ENCODE data around the gene ORAI1. TPM values are rescaled to one million over a fixed set of nuclear protein-coding genes. Genes with fewer than 3 reads are reported as not detected.
"Not testable (repeated sequence)": the region's sequence is repeated elsewhere in the genome, so short reads cannot be mapped to it uniquely, and the experiment has no call there.

The ORAI1 gene
- total RNA-seq (2014; rRNA removed; shearing (Covaris generic)) = 11.5 and 12.2 TPM in 2 replicates

DNA sequence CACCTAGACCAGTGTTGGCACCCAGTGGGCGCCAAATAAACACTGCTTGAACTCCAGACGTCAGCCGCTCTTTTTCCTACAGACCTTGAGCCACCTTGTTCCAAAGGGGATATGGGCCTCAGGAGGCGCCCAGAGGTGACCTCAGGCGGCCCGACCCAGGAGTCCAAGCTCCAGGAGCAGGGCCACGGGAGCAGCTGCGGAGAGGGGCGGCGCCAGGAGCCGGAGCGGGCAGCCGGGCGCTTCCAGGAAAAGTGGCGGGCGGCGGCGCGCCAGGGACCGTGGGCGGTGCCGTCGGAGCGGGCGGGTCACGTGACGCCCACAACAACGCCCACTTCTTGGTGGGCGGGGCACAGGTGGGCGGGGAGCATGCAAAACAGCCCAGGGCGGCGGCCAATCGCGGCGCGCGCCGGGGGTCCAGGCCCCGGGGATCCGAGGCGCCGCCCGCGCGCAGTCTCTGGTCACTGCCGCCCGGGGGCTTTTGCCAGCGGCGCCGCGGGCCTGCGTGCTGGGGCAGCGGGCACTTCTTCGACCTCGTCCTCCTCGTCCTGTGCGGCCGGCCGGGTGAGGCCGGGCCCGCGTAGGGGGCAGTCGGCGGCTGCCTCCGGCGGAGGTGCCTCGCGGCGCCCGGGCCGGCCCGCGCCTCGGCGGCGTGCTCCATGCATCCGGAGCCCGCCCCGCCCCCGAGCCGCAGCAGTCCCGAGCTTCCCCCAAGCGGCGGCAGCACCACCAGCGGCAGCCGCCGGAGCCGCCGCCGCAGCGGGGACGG, at the start of gene ORAI1:
TSS of gene ORAI1 (plus strand) at position 444 of the 766 bp plus-strand sequence.
- no peaks in the 10 kb centered on the region for H3K9me3 ChIP-seq (replicated peaks)
- peak within 1 kb of the TSS; percentile 72 for H3K4me3 ChIP-seq
- peak within 1 kb of the TSS; percentile 55 for H3K27ac ChIP-seq
- peak; percentile 95 to 96 for DNase-seq
- H3K4me1 ChIP-seq = peaks cover 11% of the 10 kb centered on the region; the same call in 1 of the 2 replicates
- no peaks in the 10 kb centered on the region for H3K36me3 ChIP-seq
- no peaks in the 10 kb centered on the region for H3K27me3 ChIP-seq

GRCh38 chr12:121576851-121577391, 49.4 kb upstream of the ORAI1 start:
- no peaks in the 10 kb centered on the region for H3K9me3 ChIP-seq (replicated peaks)
- peaks cover 8% of the 10 kb centered on the region for H3K36me3 ChIP-seq
- H3K4me1 ChIP-seq = peaks cover 9% of the 10 kb centered on the region; the same call in 1 of the 2 replicates
- DNase-seq = no peak
- H3K27ac ChIP-seq = no peak overlapping the region
- H3K4me3 ChIP-seq = no peak overlapping the region
- no peaks in the 10 kb centered on the region for H3K27me3 ChIP-seq

DNA sequence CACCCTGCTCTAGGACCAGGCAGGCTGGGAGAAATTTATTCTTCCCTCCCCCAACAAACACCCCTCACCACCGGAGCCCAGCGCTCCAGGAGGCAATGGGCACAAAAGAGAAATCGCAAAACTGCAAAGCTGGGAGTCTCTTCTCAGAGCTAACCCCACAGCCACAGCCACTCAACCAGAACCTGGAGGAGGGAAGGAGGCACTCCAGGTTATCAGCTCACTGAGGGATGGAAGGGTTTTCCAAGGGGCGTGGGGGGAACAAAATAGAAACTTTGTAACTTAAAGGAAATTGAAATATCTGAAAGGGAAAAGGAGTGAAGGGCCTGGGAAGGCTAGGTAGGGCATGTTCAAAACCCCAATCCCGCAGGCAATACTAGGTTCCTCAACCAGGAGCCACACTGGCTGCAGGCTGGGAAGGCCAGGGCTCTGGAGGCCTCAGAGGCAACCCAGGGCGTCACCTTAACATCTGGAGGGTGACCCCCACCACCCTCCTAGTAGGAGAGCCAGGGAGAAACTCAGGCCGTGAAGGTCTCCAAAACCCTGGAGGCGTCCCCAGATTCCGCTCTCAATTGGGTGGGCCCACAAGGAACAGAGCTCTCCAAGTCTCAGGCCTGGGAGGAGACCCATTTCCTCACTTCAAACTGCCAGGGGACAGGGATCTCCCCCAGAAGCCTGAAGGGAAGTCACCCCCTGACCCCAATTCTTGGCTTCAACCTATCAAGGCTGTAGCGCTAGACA, 48.7 kb upstream of the ORAI1 start:
- H3K4me3 ChIP-seq = no peak overlapping the region
- H3K36me3 ChIP-seq = peaks cover 3% of the 10 kb centered on the region
- H3K9me3 ChIP-seq (replicated peaks) = no peaks in the 10 kb centered on the region
- H3K4me1 ChIP-seq = peaks cover 13% of the 10 kb centered on the region
- H3K27me3 ChIP-seq = no peaks in the 10 kb centered on the region
- no peak for DNase-seq
- H3K27ac ChIP-seq = no peak overlapping the region

DNA sequence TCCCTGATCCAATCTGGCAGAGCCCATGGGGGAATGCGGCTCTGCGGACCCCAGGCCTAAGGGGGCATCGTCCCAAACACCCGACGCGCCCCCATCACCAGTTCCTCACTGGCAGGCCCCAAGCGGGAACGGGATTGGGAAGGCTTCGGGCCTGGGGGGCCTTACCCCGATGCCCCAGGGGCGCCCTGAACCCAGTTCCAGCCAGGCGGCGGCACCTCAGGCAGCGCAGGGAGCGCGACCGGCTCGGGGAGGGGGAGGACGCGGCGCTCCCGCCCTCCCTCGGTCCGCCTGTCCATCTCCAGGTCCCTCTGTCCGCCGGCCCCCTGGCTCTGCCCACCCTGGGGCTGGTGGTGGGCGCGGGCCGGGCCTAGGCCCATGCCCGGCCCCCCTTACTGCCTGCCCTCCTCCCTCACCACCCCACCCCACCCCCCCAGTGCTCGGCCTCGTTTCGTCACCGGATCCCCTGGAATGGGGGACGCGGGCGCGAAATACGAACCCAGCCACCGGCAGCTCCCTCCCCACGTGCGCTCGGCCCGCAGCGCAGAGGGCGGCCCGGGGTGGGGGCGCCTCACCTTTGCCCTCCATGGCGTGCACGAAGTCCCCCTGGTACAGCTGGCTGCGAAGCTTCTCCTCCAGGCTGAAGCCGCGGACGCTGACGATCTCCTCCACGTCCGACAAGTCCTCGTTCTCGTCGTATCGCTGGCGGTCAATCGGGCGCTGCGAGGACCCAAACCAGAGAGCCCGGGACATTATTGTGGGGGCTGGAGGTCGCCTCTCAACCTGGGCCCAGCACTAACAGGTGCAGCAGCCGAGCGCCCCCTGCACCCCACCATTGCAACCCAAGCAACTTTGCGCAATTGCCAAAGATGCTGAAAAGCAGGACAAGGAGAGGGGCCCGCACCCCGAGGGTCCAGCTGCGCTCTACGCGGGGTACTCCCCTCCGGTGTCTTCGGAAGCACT, 47.8 kb upstream of the ORAI1 start:
- peak overlapping the region; percentile 63 for H3K4me3 ChIP-seq
- peak overlapping the region; percentile 93 for H3K27ac ChIP-seq
- H3K27me3 ChIP-seq = no peaks in the 10 kb centered on the region
- H3K4me1 ChIP-seq = peaks cover 17% of the 10 kb centered on the region
- no peak for DNase-seq
- H3K36me3 ChIP-seq = peaks cover 3% of the 10 kb centered on the region
- H3K9me3 ChIP-seq (replicated peaks) = no peaks in the 10 kb centered on the region

- Histone ChIP-seq H3K4me3 (peak overlapping the region; percentile 63), H3K36me3 (no peaks in the 10 kb centered on the region; the same call in none of the 2 replicates), H3K27me3 (no peaks in the 10 kb centered on the region), H3K4me1 (peaks cover 17% of the 10 kb centered on the region), H3K27ac (peak overlapping the region; percentile 93), H3K9me3 (replicated peaks) (no peaks in the 10 kb centered on the region)
- peak; percentile 60 to 67 for DNase-seq
Observed at GRCh38 chr12:121579190-121579791, 47.0 kb upstream of the ORAI1 start.

DNA sequence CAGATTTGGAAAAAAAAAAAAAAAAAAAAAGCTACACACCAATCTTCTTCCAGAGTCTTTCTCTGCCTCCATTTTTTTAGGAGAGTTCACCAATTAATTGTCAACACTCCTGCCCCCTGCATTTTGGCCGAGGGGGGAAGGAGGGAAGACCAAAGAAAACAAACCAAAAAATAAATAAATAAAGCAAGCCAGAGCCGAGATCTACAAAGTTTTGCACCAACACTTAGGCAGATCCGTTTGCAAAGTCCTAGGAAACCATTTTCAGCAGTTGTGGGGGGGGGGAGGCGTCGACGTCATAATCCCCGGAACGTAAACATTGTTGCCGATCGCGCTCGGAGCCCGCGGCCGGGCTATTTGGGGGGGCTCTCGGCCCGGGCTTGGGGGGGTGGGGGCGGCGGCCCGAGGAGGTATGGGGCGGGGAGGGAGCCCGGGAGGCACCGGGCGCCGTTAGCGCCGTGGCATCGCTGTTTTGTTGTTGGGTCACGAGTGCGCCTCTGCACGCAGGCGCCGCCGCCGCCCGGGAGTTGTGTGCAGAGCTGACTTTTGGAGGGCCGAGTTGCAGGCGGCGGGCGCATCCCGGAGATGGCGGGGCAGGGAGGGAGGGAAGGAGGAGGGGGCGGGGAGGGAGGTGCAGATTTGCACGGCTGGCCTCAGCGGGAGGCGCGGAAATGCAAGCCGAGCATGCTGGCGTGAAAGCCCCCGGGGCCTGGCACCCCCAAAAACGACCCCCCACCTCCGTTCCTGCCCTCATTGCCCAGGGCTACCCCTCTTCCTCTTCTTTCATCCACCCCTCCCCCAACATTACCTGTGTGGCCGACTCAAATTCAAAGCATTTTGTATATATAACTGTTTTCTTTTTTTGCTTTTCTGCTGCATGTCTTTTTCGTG, 46.1 kb upstream of the ORAI1 start:
- Histone ChIP-seq H3K9me3 (replicated peaks) (no peaks in the 10 kb centered on the region), H3K36me3 (no peaks in the 10 kb centered on the region; the same call in 1 of the 2 replicates), H3K4me1 (peaks cover 17% of the 10 kb centered on the region), H3K27me3 (no peaks in the 10 kb centered on the region), H3K4me3 (peak overlapping the region; percentile 63), H3K27ac (peak overlapping the region; percentile 93)
- DNase-seq = peak; percentile 83 to 86

GRCh38 chr12:121580959-121581685, 45.2 kb upstream of the ORAI1 start, which contains the start of gene KDM2B:
Gene KDM2B, minus strand, starts transcription at chr12:121581023. Its CDS starts 112 bp downstream, at chr12:121580911.
- Histone ChIP-seq H3K27me3 (no peaks in the 10 kb centered on the region), H3K4me1 (peaks cover 17% of the 10 kb centered on the region), H3K27ac (peak within 1 kb of the TSS; percentile 93), H3K9me3 (replicated peaks) (no peaks in the 10 kb centered on the region), H3K4me3 (peak within 1 kb of the TSS; percentile 63), H3K36me3 (no peaks in the 10 kb centered on the region)
- peak; percentile 55 to 73 for DNase-seq

- Histone ChIP-seq H3K27ac (no peak overlapping the region; the same call in 1 of the 2 replicates), H3K4me3 (peak overlapping the region; percentile 63), H3K9me3 (replicated peaks) (no peaks in the 10 kb centered on the region), H3K4me1 (peaks cover 14% of the 10 kb centered on the region), H3K27me3 (no peaks in the 10 kb centered on the region), H3K36me3 (no peaks in the 10 kb centered on the region)
- peak in 1 of 2 experiments; percentile 41 for DNase-seq
Observed at GRCh38 chr12:121581686-121582429, 44.5 kb upstream of the ORAI1 start.

- DNase-seq = no peak
- H3K4me1 ChIP-seq = peaks cover 9% of the 10 kb centered on the region
- no peaks in the 10 kb centered on the region for H3K36me3 ChIP-seq
- no peaks in the 10 kb centered on the region for H3K9me3 ChIP-seq (replicated peaks)
- H3K27me3 ChIP-seq = no peaks in the 10 kb centered on the region
- H3K4me3 ChIP-seq = peak overlapping the region; percentile 63
- H3K27ac ChIP-seq = no peak overlapping the region; the same call in 1 of the 2 replicates
Observed at GRCh38 chr12:121582583-121583333, 43.6 kb upstream of the ORAI1 start.

GRCh38 chr12:121583334-121583661, 43.0 kb upstream of the ORAI1 start:
- DNase-seq; H3K36me3 ChIP-seq; H3K4me3 ChIP-seq; H3K9me3 ChIP-seq (replicated peaks); H3K27ac ChIP-seq; H3K4me1 ChIP-seq; H3K27me3 ChIP-seq: not testable (repeated sequence)

GRCh38 chr12:121584885-121585284, 41.4 kb upstream of the ORAI1 start:
- H3K9me3 ChIP-seq (replicated peaks); H3K36me3 ChIP-seq; H3K4me3 ChIP-seq; H3K27ac ChIP-seq; H3K27me3 ChIP-seq; DNase-seq; H3K4me1 ChIP-seq: not testable (repeated sequence)

All from SJCRH30 (cell line).